Measurements from ENCODE around the gene HEATR9.

The HEATR9 gene

GRCh38 chr17:35807371-35808144 lies 61.1 kb downstream of the HEATR9 start:
- no peak for DNase-seq
